ENCODE data around the gene RPL35A.
"Not testable (repeated sequence)": the region's sequence is repeated elsewhere in the genome, so short reads cannot be mapped to it uniquely, and the experiment has no call there.

Gene RPL35A

DNA sequence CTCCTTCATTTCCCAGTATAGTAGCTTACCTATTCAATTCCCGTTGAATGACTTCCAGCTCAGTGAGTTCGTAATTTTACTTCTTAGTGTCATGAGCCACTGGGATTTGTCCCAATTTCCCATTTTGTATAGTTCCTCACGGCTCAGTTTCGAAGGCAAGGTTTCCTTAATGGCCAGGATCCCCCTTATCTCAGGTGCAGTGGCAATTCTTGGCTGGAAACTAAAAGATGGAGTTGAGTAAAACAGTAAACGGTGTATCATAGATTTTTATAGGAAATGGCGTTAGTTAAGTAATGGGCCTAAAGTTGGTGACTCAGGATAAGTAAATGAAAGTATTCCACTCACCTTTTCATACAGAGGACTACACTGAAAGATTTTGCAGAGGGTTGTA, 9.5 kb downstream of the RPL35A start:
- TF ChIP-seq, protein P1, sequence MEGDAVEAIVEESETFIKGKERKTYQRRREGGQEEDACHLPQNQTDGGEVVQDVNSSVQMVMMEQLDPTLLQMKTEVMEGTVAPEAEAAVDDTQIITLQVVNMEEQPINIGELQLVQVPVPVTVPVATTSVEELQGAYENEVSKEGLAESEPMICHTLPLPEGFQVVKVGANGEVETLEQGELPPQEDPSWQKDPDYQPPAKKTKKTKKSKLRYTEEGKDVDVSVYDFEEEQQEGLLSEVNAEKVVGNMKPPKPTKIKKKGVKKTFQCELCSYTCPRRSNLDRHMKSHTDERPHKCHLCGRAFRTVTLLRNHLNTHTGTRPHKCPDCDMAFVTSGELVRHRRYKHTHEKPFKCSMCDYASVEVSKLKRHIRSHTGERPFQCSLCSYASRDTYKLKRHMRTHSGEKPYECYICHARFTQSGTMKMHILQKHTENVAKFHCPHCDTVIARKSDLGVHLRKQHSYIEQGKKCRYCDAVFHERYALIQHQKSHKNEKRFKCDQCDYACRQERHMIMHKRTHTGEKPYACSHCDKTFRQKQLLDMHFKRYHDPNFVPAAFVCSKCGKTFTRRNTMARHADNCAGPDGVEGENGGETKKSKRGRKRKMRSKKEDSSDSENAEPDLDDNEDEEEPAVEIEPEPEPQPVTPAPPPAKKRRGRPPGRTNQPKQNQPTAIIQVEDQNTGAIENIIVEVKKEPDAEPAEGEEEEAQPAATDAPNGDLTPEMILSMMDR (IDR thresholded peaks at IDR 0.05; ENCODE audit: low read depth, low read length, missing control alignments), result no peak
- in situ Hi-C loops (cut with HindIII; ENCODE audit: low sequenced_read_pairs), result no loop called here
- no peak for DNase-seq (ENCODE audit: low read depth)
- peak overlapping the region; percentile 85 for H3K4me3 ChIP-seq (ENCODE audit: low read depth, low read length)

DNA sequence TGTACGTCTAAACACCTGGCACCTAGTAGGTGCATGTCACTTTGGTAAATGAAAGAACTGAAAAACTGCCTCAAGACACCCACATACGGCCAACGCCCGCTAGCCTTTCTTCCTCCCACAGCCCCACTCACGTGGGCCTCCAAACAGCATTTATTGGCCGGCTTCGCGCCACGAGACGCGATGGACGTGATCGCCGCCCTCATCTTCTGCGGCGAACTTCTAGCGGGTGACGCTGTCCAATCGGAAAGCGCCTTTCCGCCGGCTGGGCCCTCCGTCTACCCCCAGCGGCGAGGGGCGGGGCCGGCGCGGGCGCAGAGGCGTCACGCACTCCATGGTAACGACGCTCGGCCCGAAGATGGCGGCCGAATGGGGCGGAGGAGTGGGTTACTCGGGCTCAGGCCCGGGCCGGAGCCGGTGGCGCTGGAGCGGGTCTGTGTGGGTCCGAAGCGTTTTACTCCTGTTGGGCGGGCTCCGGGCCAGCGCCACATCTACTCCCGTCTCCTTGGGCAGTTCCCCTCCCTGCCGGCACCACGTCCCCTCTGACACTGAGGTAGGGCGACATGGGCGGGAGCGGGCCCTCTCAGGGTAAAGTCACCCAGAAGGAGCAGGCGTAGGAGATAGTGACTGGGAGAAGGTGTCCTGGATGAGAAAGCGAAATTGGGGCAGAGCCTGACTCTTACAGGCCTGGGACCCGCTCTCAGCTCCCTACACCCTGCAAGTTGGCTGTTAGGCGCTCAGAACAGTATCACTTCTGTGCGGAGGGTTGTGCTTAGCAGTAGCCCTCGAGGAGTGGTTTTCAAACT, 10.1 kb downstream of the RPL35A start, which contains the start of gene LMLN:
Gene LMLN (plus strand): TSS at position 327 of the 803 bp plus-strand sequence. CDS start 29 bp downstream, at position 356.
- H3K4me3 ChIP-seq (ENCODE audit: low read depth, low read length), result peak within 1 kb of the TSS; percentile 85
- peak; percentile 75 for DNase-seq (ENCODE audit: low read depth)
- in situ Hi-C loops (cut with HindIII; ENCODE audit: low sequenced_read_pairs), result no loop called here
- TF ChIP-seq, protein P1 (IDR thresholded peaks at IDR 0.05; ENCODE audit: low read depth, low read length, missing control alignments), result no peak

DNA sequence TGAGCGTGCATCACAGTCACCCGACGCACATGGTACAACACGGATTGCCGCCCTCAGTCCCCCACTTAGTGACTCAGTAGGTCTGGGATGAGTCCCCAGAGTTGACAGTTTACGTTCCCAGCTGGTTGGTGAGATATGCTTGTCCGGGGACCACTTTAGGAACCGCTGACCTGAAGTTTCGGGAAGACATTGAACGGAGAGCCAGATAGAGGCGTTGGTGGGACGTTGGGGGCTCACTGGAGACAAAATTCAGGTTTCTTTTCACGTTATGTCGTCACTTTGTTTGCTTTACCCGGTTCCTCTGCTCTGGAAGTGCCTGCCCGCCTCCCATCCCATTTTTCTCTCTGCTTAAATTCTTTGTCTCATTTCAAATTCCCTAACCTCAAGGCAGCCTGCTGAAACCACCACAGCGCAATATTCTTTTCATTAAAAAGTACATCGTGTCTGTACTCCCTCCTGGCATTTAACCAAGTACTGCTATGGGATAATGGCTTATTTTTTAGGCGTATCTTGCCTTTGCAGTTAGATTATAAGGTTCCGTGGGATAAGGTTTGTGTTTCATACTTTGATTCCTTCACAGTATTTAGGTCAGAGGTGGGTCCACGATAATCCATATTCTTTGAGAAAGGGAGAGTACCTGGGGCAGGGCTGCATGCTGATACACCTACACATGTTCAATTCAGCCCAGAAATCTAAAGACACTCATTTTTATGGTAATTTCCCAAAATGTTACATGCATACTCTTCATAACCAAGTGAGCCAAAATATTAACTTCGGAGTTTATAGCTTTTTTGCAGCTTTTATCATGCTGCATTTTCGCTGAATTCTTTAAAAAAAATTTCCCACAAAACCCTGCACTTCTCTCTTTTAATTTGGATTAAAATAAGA, 10.9 kb downstream of the RPL35A start:
- peak overlapping the region; percentile 85 for H3K4me3 ChIP-seq (ENCODE audit: low read depth, low read length)
- TF ChIP-seq, protein P1 (IDR thresholded peaks at IDR 0.05; ENCODE audit: low read depth, low read length, missing control alignments), result no peak
- in situ Hi-C loops (cut with HindIII; ENCODE audit: low sequenced_read_pairs), result no loop called here
- DNase-seq (ENCODE audit: low read depth), result no peak

DNA sequence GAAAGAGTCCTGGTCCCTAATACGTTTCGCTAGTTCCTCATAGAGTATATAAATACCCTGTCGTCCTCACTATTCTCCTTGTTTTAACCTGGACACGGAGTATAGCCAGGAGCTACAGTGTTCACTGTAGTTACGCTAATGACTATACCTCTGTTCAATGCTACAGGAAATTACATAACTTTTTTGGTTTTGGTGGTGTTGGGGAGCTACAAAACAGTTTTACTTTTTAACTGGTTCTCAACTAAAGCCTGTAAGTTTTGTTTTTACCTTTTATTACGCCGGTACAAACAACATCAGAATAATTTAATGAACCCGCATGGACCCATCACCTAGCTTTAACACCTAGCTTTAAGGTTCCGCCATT, 11.6 kb downstream of the RPL35A start:
- in situ Hi-C loops (cut with HindIII; ENCODE audit: low sequenced_read_pairs), result no loop called here
- no peak overlapping the region for H3K4me3 ChIP-seq (ENCODE audit: low read depth, low read length)
- DNase-seq (ENCODE audit: low read depth), result no peak
- TF ChIP-seq, protein P1 (IDR thresholded peaks at IDR 0.05; ENCODE audit: low read depth, low read length, missing control alignments), result no peak

DNA sequence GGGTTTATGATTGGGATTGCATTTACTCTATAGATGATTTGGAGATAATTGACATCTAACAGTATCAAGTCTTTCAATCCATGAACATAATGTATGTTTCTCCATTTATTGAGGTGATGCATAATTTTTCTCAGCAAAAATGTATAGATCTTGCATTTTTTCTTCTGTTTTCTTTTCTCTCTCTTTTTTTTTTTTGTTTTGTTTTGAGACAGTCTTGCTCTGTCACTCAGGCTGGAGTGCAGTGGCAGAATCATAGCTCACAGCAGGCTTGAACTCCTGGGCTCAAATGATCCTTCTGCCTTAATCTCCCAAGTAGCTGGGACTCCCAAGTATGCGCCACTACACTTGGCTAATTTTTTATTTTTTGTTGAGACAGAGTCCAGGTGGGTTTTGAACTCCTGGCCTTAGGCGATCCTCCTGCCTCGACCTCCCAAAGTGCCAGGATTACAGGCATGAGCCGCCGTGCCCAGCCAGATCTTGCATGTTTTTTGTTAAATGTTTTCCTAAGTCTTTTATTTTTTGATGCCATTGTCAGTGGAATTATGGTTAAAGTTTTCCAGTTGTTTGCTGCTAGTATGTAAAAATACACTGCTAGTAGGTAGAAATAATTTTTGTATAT, 13.1 kb downstream of the RPL35A start:
- DNase-seq (ENCODE audit: low read depth), result no peak
- TF ChIP-seq, protein P1 (IDR thresholded peaks at IDR 0.05; ENCODE audit: low read depth, low read length, missing control alignments), result no peak
- no peak overlapping the region for H3K4me3 ChIP-seq (ENCODE audit: low read depth, low read length)
- in situ Hi-C loops (cut with HindIII; ENCODE audit: low sequenced_read_pairs), result no loop called here

DNA sequence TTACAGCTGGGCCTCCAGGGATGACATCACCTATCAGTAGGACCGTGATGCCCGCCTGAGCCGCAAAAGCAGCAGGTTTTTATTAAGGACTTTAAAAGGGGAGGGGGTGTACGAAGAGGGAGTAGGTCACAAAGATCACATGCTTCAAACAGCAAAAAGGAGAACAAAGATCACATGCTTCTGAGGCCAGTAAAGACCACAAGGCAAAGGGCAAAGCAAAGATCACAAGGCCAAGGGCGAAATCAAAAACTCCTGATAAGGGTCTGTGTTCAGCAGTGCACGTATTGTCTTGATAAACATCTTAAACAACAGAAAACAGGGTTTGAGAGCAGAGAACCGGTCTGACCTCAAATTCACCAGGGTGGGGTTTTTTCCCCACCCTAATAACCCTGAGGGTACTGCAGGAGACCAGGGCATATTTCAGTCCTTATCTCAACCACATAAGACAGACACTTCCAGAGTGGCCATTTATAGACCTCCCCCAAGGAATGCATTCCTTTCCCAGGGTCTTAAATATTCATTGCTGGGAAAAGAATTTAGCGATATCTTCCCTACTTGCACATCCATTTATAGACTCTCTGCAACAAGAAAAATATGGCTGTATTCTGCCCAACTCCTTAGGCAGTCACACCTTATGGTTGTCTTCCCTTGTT, 17.5 kb downstream of the RPL35A start:
- H3K4me3 ChIP-seq (ENCODE audit: low read depth, low read length); DNase-seq (ENCODE audit: low read depth); in situ Hi-C loops (cut with HindIII; ENCODE audit: low sequenced_read_pairs): not testable (repeated sequence)

Data from astrocyte of the cerebellum (primary cell).